ENCODE measurements around the gene RFTN1.

The RFTN1 gene

GRCh38 chr3:16334909-16335308 is 178.6 kb downstream of the RFTN1 start:
- no peak for DNase-seq (ENCODE audit: low read depth in 2 of 3, low spot score in 1 of 3)

GRCh38 chr3:16332904-16333426 is 180.5 kb downstream of the RFTN1 start:
- DNase-seq (ENCODE audit: low read depth in 2 of 3, low spot score in 1 of 3), result no peak

GRCh38 chr3:16331319-16331883 is 182.1 kb downstream of the RFTN1 start:
- DNase-seq (ENCODE audit: low read depth in 2 of 3, low spot score in 1 of 3), result no peak

GRCh38 chr3:16330351-16330750 is 183.1 kb downstream of the RFTN1 start:
- DNase-seq (ENCODE audit: low read depth in 2 of 3, low spot score in 1 of 3), result no peak

GRCh38 chr3:16329826-16330129 is 183.7 kb downstream of the RFTN1 start:
- no peak for DNase-seq (ENCODE audit: low read depth in 2 of 3, low spot score in 1 of 3)

- DNase-seq (ENCODE audit: low read depth in 2 of 3, low spot score in 1 of 3), result no peak
Observed at GRCh38 chr3:16329036-16329825, 184.3 kb downstream of the RFTN1 start.

- DNase-seq (ENCODE audit: low read depth in 2 of 3, low spot score in 1 of 3), result no peak
Observed at GRCh38 chr3:16328124-16328523, 185.4 kb downstream of the RFTN1 start.

- DNase-seq (ENCODE audit: low read depth in 2 of 3, low spot score in 1 of 3), result no peak
Observed at GRCh38 chr3:16326724-16327349, 186.7 kb downstream of the RFTN1 start.

GRCh38 chr3:16325850-16326249 is 187.6 kb downstream of the RFTN1 start:
- no peak for DNase-seq (ENCODE audit: low read depth in 2 of 3, low spot score in 1 of 3)

- DNase-seq (ENCODE audit: low read depth in 2 of 3, low spot score in 1 of 3), result no peak
Observed at GRCh38 chr3:16323737-16324136, 189.8 kb downstream of the RFTN1 start.

- DNase-seq (ENCODE audit: low read depth in 2 of 3, low spot score in 1 of 3), result no peak
Observed at GRCh38 chr3:16322189-16322588, 191.3 kb downstream of the RFTN1 start.

- DNase-seq (ENCODE audit: low read depth in 2 of 3, low spot score in 1 of 3), result no peak
Observed at GRCh38 chr3:16320711-16321110, 192.8 kb downstream of the RFTN1 start.

- DNase-seq (ENCODE audit: low read depth in 2 of 3, low spot score in 1 of 3), result no peak
Observed at GRCh38 chr3:16319723-16320122, 193.8 kb downstream of the RFTN1 start.

GRCh38 chr3:16319307-16319706 is 194.2 kb downstream of the RFTN1 start:
- DNase-seq (ENCODE audit: low read depth in 2 of 3, low spot score in 1 of 3), result peak; percentile 75 to 89 (median 81)

- no peak for DNase-seq (ENCODE audit: low read depth in 2 of 3, low spot score in 1 of 3)
Observed at GRCh38 chr3:16318176-16318575, 195.3 kb downstream of the RFTN1 start.

- DNase-seq (ENCODE audit: low read depth in 2 of 3, low spot score in 1 of 3), result no peak
Observed at GRCh38 chr3:16317561-16317945, 195.9 kb downstream of the RFTN1 start.

GRCh38 chr3:16316847-16317560 is 196.5 kb downstream of the RFTN1 start:
- no peak for DNase-seq (ENCODE audit: low read depth in 2 of 3, low spot score in 1 of 3)

- DNase-seq (ENCODE audit: low read depth in 2 of 3, low spot score in 1 of 3), result no peak
Observed at GRCh38 chr3:16316396-16316795, 197.1 kb downstream of the RFTN1 start.

- DNase-seq (ENCODE audit: low read depth in 2 of 3, low spot score in 1 of 3), result no peak
Observed at GRCh38 chr3:16315623-16316022, 197.9 kb downstream of the RFTN1 start.

- no peak for DNase-seq (ENCODE audit: low read depth in 2 of 3, low spot score in 1 of 3)
Observed at GRCh38 chr3:16313886-16314645, 199.4 kb downstream of the RFTN1 start.

- peak in 1 of 3 donors; percentile 32 for DNase-seq (ENCODE audit: low read depth in 2 of 3, low spot score in 1 of 3)
Observed at GRCh38 chr3:16311960-16312451, 201.5 kb downstream of the RFTN1 start.
